ENCODE results near the gene CENPF.

GRCh38 chr1:214582289-214582891, 20.6 kb upstream of the CENPF start:
- TF ChIP-seq MAX (IDR thresholded peaks at IDR 0.05) = no peak
- no peak for TF ChIP-seq REST (IDR thresholded peaks at IDR 0.05; ENCODE audit: low read depth)
- no peak for TF ChIP-seq EGR1 (IDR thresholded peaks at IDR 0.05)

All from Ishikawa (cell line).